Gastrocnemius medialis (tissue), 4 donors: Measurements from ENCODE around the gene FABP6. TPM values are rescaled to one million over a fixed set of nuclear protein-coding genes. Genes with fewer than 3 reads are reported as not detected.

Experiments used
- ATAC-seq, 2 donors: fragments of 150-250 bp; one replicate each; pipeline ENCODE4 v1.9.1; 2016
- DNase-seq, 2 donors: peaks; one replicate each; pipeline ENCODE4 v3.0.0-alpha.2; 2019
- H3K27ac ChIP-seq, 4 donors: fragments of 200-600 bp; sonication (generic); 1 replicate in 1 of 4; 2 replicates in 3 of 4; pipeline ENCODE4 v1.5.1; 2016 to 2018; ENCODE audit warnings: mild to moderate bottlenecking in 2 of 4, moderate library complexity in 1 of 4
- H3K27me3 ChIP-seq, 3 donors: fragments of 200-600 bp; sonication (generic) in 2 of 3; 1 replicate in 1 of 3; 2 replicates in 2 of 3; pipeline versions ENCODE4 v1.5.1 to v1.6.0; 2016 to 2019; ENCODE audit warnings: mild to moderate bottlenecking in 1 of 3, moderate library complexity in 1 of 3
- H3K36me3 ChIP-seq, 2 donors: fragments of 200-600 bp; sonication (generic) in 1 of 2; one replicate each; pipeline ENCODE4 v1.5.1; 2017 to 2018
- H3K4me1 ChIP-seq, 2 donors: fragments of 200-600 bp; sonication (generic) in 1 of 2; one replicate each; pipeline ENCODE4 v1.5.1; 2016 to 2017; ENCODE audit warnings: mild to moderate bottlenecking in 2 of 2
- H3K4me3 ChIP-seq, 4 donors: fragments of 200-600 bp; sonication (generic) in 3 of 4; 1 replicate in 1 of 4; 2 replicates in 3 of 4; pipeline ENCODE4 v1.5.1; 2016 to 2019; ENCODE audit warnings: mild to moderate bottlenecking in 2 of 4
- H3K9me3 ChIP-seq, 3 donors: fragments of 200-600 bp; sonication (generic) in 2 of 3; 1 replicate in 1 of 3; 2 replicates in 2 of 3; pipeline ENCODE4 v1.5.1; 2016 to 2019
- POLR2A ChIP-seq, 2 donors: fragments of 450-650 bp; IDR thresholded peaks; one replicate each; pipeline ENCODE4 v1.6.1; 2017; ENCODE audit warnings: antibody characterized with exemption in 2 of 2, mild to moderate bottlenecking in 2 of 2, moderate library complexity in 2 of 2
- in situ Hi-C, 4 donors: fragments of 200-750 bp; cut with MboI; loops; one replicate each; pipeline versions ENCODE4 v1.15.0 to v1.8.0; 2017; ENCODE audit warnings: low sequenced_read_pairs in 4 of 4
- intact Hi-C: fragments of 100-400 bp; cut with DNase I; formaldehyde crosslinking; loops from one replicate; pipeline ENCODE4 v1.15.1; 2023; ENCODE audit warnings: low total_unique reads
- total RNA-seq, 4 donors: library from RNA; depleted of rRNA; stranded (reverse); fragments of >200 nt; gene quantifications; one replicate each; pipeline versions ENCODE4 v1.1.0 to v1.2.3, GENCODE V29; 2016
- TF ChIP-seq, protein P1 (sequence below), 5 experiments: fragments of 450-650 bp in 3 of 5; fragments of 200-600 bp in 2 of 5; sonication (generic) in 2 of 5; IDR thresholded peaks in 4 of 5; conservative IDR thresholded peaks in 1 of 5; 1 replicate in 4 of 5; 2 replicates in 1 of 5; pipeline ENCODE4 v1.5.1; 2016 to 2019; ENCODE audit warnings: antibody characterized with exemption in 5 of 5, mild to moderate bottlenecking in 3 of 5, moderate library complexity in 3 of 5

FABP6 gene
- total RNA-seq, 4 donors from 2014 or later: not detected

GRCh38 chr5:160260006-160260775 is 30.9 kb downstream of the FABP6 start:
- DNase-seq (no peak), ATAC-seq (no peak)
- Histone ChIP-seq H3K27me3 (no peaks in the 10 kb centered on the region), H3K4me1 (no peaks in the 10 kb centered on the region), H3K36me3 (no peaks in the 10 kb centered on the region), H3K9me3 (no peaks in the 10 kb centered on the region), H3K27ac (no peak overlapping the region), H3K4me3 (no peak overlapping the region)
- TF ChIP-seq, protein P1, sequence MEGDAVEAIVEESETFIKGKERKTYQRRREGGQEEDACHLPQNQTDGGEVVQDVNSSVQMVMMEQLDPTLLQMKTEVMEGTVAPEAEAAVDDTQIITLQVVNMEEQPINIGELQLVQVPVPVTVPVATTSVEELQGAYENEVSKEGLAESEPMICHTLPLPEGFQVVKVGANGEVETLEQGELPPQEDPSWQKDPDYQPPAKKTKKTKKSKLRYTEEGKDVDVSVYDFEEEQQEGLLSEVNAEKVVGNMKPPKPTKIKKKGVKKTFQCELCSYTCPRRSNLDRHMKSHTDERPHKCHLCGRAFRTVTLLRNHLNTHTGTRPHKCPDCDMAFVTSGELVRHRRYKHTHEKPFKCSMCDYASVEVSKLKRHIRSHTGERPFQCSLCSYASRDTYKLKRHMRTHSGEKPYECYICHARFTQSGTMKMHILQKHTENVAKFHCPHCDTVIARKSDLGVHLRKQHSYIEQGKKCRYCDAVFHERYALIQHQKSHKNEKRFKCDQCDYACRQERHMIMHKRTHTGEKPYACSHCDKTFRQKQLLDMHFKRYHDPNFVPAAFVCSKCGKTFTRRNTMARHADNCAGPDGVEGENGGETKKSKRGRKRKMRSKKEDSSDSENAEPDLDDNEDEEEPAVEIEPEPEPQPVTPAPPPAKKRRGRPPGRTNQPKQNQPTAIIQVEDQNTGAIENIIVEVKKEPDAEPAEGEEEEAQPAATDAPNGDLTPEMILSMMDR (IDR thresholded peaks at IDR 0.05 in 4 of 5, conservative IDR thresholded peaks at IDR 0.05 in 1 of 5): no peak
- TF ChIP-seq POLR2A (IDR thresholded peaks at IDR 0.05): no peak
- intact Hi-C loops (no loop called here), in situ Hi-C loops (no loop called here)

DNA sequence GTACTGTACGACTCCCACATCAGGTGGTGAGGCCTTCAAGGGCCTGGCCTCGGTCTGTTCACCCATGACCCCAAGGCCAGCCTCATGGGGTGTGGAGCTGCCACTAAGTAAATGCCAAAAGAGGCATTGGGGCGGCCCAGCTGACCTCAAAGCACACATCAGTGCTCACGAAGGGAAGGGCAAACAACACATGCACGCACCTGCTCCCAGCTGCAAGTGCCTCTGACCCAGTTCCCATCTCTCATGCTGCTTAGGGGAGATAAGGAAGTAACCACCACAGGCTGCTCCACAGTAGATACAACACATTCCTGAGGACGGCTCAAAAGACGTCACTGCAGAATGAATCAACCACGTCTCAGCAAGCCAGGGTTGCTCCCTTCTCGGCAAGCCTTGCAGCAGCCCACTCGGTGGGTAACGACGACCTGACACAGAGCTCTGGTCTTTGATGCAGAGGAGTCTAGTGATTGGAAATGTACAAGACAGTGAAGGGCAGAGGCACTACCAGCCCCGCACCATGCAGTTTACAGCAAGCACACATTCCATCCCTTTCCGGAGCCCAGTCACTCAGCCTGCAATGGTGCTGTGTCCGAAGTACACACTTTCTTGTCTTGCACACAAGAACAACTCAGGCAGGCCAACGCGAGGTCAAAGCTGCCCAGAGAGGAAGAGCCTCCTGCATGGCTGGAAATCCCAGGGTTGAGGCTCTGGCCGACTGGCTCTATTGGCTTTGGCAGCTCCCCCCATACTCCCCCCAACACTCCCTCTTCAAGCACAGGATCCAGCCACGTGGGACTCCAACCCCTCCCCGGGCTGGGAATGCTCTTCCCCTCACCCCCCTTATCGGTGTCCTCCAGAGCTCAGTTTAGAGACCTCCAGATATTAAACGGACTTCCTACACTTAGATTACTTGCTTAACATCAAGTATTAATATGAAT is 31.8 kb downstream of the FABP6 start:
- ATAC-seq (no peak), DNase-seq (no peak)
- no peaks in the 10 kb centered on the region for H3K27me3 ChIP-seq
- H3K36me3 ChIP-seq: no peaks in the 10 kb centered on the region
- no peak overlapping the region for H3K27ac ChIP-seq
- H3K4me3 ChIP-seq: no peak overlapping the region
- intact Hi-C loops: no loop called here
- no peaks in the 10 kb centered on the region for H3K9me3 ChIP-seq
- in situ Hi-C loops: no loop called here
- TF ChIP-seq, protein P1 (IDR thresholded peaks at IDR 0.05 in 4 of 5, conservative IDR thresholded peaks at IDR 0.05 in 1 of 5): no peak
- no peak for TF ChIP-seq POLR2A (IDR thresholded peaks at IDR 0.05)
- no peaks in the 10 kb centered on the region for H3K4me1 ChIP-seq

DNA sequence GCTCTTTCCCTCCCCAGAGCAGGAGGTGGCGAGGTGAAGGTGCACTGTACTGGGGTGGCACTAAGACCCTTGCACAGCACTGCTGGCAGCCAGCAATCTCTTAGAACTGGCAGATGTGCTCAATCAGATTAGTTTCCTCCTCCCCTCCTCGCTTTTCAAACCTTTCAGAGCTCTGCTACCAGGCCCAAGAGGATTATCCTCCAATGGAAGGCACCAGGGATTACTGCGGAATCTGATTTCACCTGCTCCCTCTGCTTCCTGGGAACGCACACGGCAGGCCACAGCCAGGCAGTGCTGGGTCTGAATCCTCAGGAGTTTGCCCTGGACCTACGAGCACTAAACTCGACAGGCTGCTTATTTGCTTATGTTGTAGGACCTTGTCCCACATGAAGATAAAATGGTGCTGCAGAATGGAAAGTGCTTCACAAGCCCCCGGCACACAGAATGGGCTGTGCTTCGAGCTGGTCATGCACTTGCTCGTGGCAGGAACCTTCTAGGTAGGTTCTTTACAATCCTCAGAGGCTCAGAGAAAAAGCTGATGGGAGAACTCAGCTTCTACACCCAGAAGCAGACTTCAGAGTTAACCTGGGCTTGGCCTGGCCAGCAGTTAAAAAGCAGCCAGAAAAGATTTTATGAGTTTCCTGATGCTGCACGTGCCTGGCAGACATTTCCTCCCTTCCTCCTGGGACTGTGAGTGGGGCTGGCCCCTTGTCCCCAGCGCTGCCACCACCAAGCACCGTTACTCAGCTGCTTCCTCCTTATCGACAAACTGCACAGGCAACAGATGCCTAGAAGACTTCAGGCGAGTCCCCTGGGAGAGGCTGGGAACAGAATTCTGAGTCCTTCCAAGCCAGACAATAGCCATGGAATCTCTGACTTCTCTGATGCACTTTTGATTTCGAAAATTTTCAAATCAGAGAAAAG is 33.1 kb downstream of the FABP6 start:
- no peak for ATAC-seq
- TF ChIP-seq, protein P1 (IDR thresholded peaks at IDR 0.05 in 4 of 5, conservative IDR thresholded peaks at IDR 0.05 in 1 of 5): no peak
- TF ChIP-seq POLR2A (IDR thresholded peaks at IDR 0.05): no peak
- in situ Hi-C loops: no loop called here
- intact Hi-C loops: no loop called here
- Histone ChIP-seq H3K9me3 (no peaks in the 10 kb centered on the region), H3K27ac (no peak overlapping the region), H3K4me1 (no peaks in the 10 kb centered on the region), H3K36me3 (no peaks in the 10 kb centered on the region), H3K4me3 (no peak overlapping the region), H3K27me3 (no peaks in the 10 kb centered on the region)
- no peak for DNase-seq

DNA sequence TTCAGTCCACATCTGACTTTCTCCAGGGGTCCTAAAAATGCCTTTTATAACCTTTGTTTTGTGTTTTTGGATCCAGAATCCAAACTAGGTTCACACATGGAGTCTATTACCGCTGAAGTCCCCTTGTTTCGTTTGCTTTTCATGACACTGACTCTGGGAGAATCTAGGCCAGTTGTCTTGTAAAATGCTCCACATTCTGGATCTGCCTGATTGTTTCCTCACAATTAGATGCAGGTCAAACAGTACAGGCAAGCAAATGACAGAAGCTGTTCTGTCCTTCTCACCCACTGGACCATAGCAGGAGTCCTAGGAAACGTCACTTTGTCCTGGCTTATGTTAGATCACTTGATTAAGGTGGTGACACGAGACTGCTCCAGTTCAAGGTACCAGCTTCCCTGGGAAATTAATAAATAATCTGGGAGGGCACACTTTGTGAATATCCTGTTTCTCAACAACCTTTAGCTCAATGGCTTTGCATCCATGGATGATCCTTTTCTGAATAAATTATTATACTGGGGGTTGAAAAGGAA is 34.1 kb downstream of the FABP6 start:
- intact Hi-C loops: no loop called here

More for the DNA sequence above, 34.1 kb downstream of the FABP6 start:
- in situ Hi-C loops: no loop called here
- no peak overlapping the region for H3K4me3 ChIP-seq
- H3K9me3 ChIP-seq: no peaks in the 10 kb centered on the region
- no peak overlapping the region for H3K27ac ChIP-seq
- no peaks in the 10 kb centered on the region for H3K4me1 ChIP-seq
- ATAC-seq (no peak), DNase-seq (no peak)
- no peaks in the 10 kb centered on the region for H3K36me3 ChIP-seq
- no peak for TF ChIP-seq POLR2A (IDR thresholded peaks at IDR 0.05)
- TF ChIP-seq, protein P1 (IDR thresholded peaks at IDR 0.05 in 4 of 5, conservative IDR thresholded peaks at IDR 0.05 in 1 of 5): no peak
- no peaks in the 10 kb centered on the region for H3K27me3 ChIP-seq
